ENCODE results near the gene OLFML2A.

Gene OLFML2A

GRCh38 chr9:124800306-124801259 lies 23.6 kb downstream of the OLFML2A start:
- peak; percentile 7 for DNase-seq

DNA sequence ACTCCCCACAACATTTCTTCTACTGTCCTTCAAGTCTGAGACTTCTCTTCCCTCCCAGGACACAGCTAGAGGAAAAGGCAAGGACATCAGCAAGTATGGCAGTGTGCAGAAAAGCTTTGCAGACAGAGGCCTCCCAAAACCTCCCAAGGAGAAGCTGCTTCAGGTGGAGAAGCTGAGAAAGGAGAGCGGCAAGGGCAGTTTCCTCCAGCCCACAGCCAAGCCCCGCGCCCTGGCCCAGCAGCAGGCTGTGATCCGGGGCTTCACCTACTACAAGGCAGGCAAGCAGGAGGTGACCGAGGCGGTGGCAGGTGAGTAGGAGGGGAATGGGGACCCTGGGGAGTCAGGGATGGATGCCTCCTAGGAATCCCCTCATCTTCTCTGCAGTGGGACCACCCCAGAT lies 24.4 kb downstream of the OLFML2A start:
- DNase-seq, result no peak

DNA sequence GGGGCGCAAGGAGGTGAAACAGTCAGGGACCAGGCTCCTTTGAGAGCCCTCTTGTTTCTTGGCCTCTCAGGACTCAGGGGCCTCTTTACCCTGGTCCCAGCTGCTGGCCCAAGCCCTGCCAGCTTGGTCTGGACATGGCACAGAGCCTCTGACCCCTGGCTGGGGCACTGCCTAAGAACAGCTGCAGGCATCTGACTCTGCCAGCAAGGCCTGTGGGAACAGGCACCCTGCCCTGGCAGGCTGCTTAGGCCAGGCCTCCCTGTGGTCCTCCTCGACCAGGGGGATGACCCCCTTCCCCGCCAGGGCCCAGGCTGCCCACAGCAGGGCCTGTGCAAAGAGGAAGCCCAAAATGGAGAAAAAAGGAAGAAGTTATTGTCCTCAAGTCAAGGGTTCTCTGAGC lies 25.5 kb downstream of the OLFML2A start:
- no peak for DNase-seq

DNA sequence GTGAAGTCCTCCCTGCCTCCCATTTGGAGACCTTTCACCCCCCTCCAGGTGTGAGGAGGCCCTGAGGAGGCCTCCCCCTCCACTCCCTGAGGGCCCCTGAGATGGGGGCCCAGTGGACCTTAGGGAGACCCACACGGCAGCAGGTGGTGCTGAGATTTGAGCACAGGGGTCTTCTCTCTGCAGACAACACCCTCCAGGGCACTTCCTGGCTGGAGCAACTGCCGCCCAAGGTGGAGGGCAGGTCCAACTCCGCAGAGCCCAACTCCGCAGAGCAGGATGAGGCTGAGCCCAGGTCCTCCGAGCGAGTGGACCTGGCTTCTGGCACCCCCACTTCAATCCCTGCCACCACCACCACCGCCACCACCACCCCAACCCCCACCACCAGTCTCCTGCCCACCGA lies 27.0 kb downstream of the OLFML2A start:
- DNase-seq, result no peak

GRCh38 chr9:124805186-124805585 lies 28.3 kb downstream of the OLFML2A start:
- no peak for DNase-seq

DNA sequence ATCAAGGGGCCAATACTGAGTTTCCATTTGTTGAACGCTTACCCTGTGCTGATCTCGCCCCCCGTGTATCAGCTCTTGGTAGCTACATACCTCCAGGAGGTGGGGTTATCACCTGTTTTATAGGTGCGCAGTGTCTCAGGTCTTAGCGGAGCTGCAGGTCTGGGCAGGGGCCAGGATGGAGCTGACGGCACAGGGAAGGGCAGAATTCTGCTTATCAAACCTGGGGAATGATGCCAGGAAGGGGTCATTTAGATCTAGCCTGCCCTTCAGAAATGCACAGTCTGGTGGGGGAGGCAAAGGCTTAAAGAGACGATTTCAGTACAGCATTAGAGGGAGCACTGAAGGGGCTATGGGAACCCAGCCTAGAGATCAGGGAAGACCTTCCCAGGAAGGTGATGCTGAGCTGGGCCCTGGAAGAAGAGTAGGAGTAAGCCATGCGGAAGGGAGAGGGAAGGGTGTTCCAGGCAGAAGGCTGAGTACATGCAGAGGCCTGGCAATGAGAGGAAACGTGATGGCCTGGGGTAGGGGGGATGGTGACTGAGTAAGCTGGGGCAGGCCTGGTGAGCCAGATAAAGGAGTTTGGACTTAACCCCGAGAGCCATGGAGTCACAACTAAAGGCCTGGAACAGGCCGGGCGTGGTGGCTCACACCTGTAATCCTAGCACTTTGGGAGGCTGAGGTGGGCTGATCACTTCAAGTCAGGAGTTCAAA lies 31.5 kb downstream of the OLFML2A start:
- DNase-seq, result no peak

- DNase-seq, result no peak
Observed at GRCh38 chr9:124809211-124809610, 32.3 kb downstream of the OLFML2A start.

- DNase-seq, result no peak
Observed at GRCh38 chr9:124809741-124810500, 33.0 kb downstream of the OLFML2A start.

GRCh38 chr9:124810663-124811355 lies 33.9 kb downstream of the OLFML2A start:
- DNase-seq, result no peak

DNA sequence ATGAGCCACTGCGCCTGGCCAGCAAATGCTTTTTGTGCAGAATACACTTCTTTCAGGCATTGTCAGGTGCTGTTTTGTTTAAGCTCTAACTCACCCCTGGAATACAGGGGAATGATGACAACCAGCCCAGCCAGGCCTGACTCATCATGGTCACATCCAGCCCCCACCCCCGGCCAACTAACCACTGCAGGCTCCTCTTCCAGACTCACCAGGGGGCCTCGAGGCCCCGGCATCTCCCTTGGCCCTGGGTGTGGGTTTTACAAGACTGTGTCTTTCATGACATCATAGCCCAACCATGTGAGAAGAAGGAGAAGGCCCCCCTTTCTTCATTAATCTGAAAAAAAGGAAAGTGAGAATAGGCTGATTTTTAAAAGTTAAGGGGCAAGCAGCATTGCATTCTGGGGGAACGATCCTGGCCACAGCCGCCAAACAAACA lies 35.5 kb downstream of the OLFML2A start:
- no peak for DNase-seq

GRCh38 chr9:124813041-124813440 lies 36.1 kb downstream of the OLFML2A start:
- no peak for DNase-seq

GRCh38 chr9:124813501-124814163 lies 36.7 kb downstream of the OLFML2A start:
- no peak for DNase-seq

GRCh38 chr9:124814164-124814535 lies 37.2 kb downstream of the OLFML2A start:
- DNase-seq, result no peak

- no peak for DNase-seq
Observed at GRCh38 chr9:124815601-124816000, 38.7 kb downstream of the OLFML2A start.

- DNase-seq, result no peak
Observed at GRCh38 chr9:124818431-124819281, 41.7 kb downstream of the OLFML2A start.

DNA sequence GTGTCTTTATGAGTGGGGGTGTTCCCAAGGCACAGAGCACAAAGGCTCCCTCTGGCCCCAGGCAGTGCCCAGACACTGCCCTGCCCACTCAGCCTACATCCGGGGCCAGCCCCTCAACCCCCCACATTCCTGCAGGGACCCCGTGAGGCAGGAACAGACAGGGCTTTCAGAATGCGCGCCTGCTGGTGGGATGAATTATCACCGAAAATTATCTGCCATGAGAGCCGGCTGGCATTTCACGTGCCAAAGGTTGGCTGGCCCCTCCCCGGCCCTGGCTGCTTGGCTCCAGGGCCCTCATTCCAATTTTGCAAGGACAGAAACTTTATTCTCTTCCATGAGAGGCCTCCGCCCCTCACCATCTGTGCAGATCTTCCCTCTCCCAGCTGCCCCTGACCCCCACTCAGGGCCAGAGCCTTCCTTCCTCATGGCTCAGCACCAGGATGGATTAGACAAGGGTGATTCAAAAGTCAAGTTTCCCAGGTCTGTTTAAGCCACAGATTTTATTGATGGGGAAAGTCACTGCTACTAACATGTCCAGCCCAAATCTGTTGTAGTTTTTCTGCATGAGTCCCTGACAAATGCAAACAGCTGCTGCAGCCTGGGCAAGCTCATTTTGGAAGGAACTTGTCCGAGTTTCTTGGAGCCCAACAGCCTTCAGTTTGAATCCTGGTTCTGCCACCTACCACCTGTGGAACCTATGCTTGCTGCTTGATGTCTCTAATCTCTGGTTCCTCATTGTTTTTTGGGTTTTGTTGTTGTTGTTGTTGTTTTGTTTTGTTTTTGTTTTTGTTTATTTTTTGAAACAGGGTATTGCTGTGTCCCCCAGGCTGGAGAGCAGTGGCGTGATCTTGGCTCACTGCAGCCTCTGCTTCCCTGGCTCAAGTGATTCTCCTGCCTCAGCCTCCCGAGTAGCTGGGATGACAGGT lies 44.0 kb downstream of the OLFML2A start:
- DNase-seq, result no peak

DNA sequence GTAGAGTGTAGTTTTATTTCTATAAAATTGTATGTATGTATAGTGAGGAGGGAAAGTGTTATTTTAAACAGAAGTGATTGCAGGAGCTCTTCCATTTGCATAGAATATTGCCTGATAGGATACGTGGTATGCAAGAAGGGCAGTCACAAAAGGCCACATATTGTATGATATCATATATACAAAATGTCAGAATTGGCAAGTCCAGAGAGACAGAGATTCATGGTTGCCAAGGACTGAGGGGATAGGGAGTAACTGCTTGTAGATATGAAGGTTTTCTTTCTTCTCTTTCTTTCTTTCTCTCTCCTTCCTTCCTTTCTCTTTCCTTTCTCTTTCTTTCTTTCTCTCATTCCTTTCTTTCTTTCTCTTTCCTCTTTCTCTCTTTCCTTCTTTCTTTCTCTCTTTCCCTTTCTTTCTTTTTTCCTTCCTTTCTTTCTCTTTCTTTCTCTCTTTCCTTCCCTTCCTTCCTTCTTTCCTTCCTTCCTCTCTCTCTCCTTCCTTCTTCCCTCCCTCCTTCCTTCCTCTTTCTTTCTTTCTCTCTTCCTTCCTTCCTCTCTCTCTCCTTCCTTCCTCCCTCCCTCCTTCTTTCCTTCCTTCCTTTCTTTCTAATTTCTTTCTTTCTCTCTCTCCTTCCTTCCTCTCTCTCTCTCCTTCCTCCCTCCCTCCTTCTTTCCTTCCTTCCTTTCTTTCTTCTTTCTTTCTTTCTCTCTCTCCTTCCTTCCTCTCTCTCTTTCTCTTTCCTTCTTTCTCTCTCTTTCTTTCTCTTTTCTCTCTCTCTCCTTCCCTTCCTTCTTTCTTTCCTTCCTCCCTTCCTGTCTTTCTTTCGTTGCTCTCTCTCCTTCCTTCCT lies 51.8 kb downstream of the OLFML2A start:
- DNase-seq, result no peak

DNA sequence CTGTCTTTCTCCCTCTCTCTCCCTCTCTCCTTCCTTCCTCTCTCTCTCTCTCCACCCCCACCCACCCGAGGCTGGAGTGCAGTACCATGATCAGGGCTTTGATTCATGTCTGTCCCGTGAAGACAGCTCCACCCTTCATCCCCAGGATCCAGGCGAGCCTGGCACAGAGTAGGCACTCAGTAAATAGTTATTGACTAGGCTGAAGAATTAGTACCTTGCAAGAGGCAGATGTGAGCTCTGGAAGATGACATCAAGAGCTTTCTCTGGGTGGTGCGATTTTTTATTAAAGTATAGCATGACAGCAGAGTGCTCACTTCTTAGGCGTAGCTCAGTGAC lies 52.4 kb downstream of the OLFML2A start:
- DNase-seq, result no peak

DNA sequence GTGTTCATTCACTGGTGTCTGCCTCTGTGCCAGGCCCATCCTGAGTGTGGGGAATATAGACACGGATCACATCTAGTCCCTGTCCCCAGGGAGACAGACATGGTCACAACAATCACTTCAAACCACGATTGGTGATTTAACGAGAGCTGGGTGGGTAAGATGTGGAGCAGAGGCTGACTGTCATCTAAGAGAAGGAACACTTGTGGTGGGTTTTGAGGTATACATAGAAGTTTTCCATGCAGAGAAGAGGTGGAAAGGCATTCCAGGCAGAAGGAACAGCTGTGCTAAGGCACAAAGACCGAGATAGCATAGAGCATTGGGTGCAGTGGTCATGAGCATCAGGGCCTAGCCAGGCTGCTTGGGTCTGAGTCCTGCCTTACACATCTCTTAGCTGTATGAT lies 53.7 kb downstream of the OLFML2A start:
- DNase-seq, result no peak
